Keratinocyte (primary cell): ENCODE data around the gene HLA-E. TPM values are rescaled to one million over a fixed set of nuclear protein-coding genes. Genes with fewer than 3 reads are reported as not detected.

Source experiments
- DNase-seq: peaks from one replicate; pipeline ENCODE4 v3.0.0-alpha.2; 2011; ENCODE audit warnings: low read depth, missing footprints, low spot score
- FAIRE-seq: peaks from 2 replicates; lab custom pipeline; 2011; peaks lifted over from hg19 to GRCh38; lab: Jason Lieb, UNC
- H2AFZ ChIP-seq: 2 replicates; pipeline ENCODE4 v1.6.0; 2012; ENCODE audit warnings: low read length, control low read depth, inconsistent platforms; ENCODE audit not compliant: control insufficient read depth
- H3K27ac ChIP-seq: 2 replicates; pipeline ENCODE4 v1.5.1; 2011; ENCODE audit warnings: low read length; ENCODE audit not compliant: control insufficient read depth, insufficient read depth
- H3K27me3 ChIP-seq: 3 replicates; pipeline ENCODE4 v1.6.0; 2011; ENCODE audit warnings: low read length; ENCODE audit not compliant: control insufficient read depth, insufficient read depth; ENCODE audit errors: extremely low read depth
- H3K36me3 ChIP-seq, 2 experiments: 2 replicates in 1 of 2; 3 replicates in 1 of 2; pipeline ENCODE4 v1.5.1; 2011; ENCODE audit warnings: low read length in 2 of 2, mild to moderate bottlenecking in 1 of 2; ENCODE audit not compliant: control insufficient read depth in 2 of 2, insufficient read depth in 2 of 2; ENCODE audit errors: extremely low read depth in 1 of 2
- H3K4me1 ChIP-seq: 3 replicates; pipeline ENCODE4 v1.5.1; 2011; ENCODE audit warnings: low read length; ENCODE audit not compliant: control insufficient read depth, insufficient read depth; ENCODE audit errors: extremely low read depth
- H3K4me2 ChIP-seq: 3 replicates; pipeline ENCODE4 v1.6.0; 2011; ENCODE audit warnings: low read depth, low read length; ENCODE audit not compliant: control insufficient read depth, insufficient read depth; ENCODE audit errors: extremely low read depth
- H3K4me3 ChIP-seq, 3 experiments: fragments of 200-600 bp in 1 of 3; sonication (generic) in 1 of 3; 2 replicates in 2 of 3; 3 replicates in 1 of 3; pipeline ENCODE4 v1.5.1; 2011 to 2016; ENCODE audit warnings: low read length in 3 of 3, mild to moderate bottlenecking in 3 of 3, control low read depth in 2 of 3, inconsistent platforms in 1 of 3, low read depth in 1 of 3, mixed read lengths in 1 of 3, mixed run types in 1 of 3, moderate library complexity in 1 of 3; ENCODE audit not compliant: control insufficient read depth in 2 of 3, insufficient read depth in 2 of 3; ENCODE audit errors: extremely low read depth in 1 of 3
- H3K79me2 ChIP-seq: 2 replicates; pipeline ENCODE4 v1.6.0; 2012; ENCODE audit warnings: low read length; ENCODE audit not compliant: control insufficient read depth, insufficient read depth
- H3K9ac ChIP-seq: 3 replicates; pipeline ENCODE4 v1.6.0; 2011; ENCODE audit warnings: low read length; ENCODE audit not compliant: control insufficient read depth, insufficient read depth; ENCODE audit errors: extremely low read depth
- H3K9me1 ChIP-seq: 3 replicates; pipeline ENCODE4 v1.6.0; 2011; ENCODE audit warnings: low read length; ENCODE audit not compliant: control insufficient read depth, insufficient read depth; ENCODE audit errors: extremely low read depth
- H3K9me3 ChIP-seq: 2 replicates; pipeline ENCODE4 v1.5.1; 2012; ENCODE audit warnings: low read depth, low read length; ENCODE audit not compliant: control insufficient read depth
- H4K20me1 ChIP-seq: 3 replicates; pipeline ENCODE4 v1.6.0; 2011; ENCODE audit warnings: low read length; ENCODE audit not compliant: control insufficient read depth, insufficient read depth; ENCODE audit errors: extremely low read depth
- CTCF ChIP-seq, 3 experiments: IDR thresholded peaks in 1 of 3; conservative IDR thresholded peaks in 1 of 3; optimal IDR thresholded peaks in 1 of 3; 2 replicates in 2 of 3; 3 replicates in 1 of 3; pipeline versions ENCODE3 to v1.5.1; 2011; ENCODE audit warnings: low read length in 3 of 3, mild to moderate bottlenecking in 3 of 3, moderate library complexity in 2 of 3, control low read depth in 1 of 3, inconsistent platforms in 1 of 3; ENCODE audit not compliant: insufficient read depth in 2 of 3; ENCODE audit errors: extremely low read depth in 1 of 3
- EZH2 ChIP-seq: IDR thresholded peaks from one replicate; pipeline ENCODE4 v1.6.1; 2012; ENCODE audit warnings: inconsistent platforms, mild to moderate bottlenecking, low read length, moderate library complexity
- dilution Hi-C: fragments of 300-500 bp; cut with MboI; formaldehyde crosslinking; loops from one replicate; pipeline ENCODE4 v1.7.0; 2020; ENCODE audit warnings: low sequenced_read_pairs; ENCODE audit not compliant: extremely low pct_ligation_motif_present
- polyA plus RNA-seq, 5 experiments: library from polyadenylated mRNA; depleted of rRNA in 3 of 5; stranded (reverse) in 3 of 5; stranded (forward) in 1 of 5; unstranded in 1 of 5; fragments of >200 nt; gene quantifications; 1 replicate in 1 of 5; 2 replicates in 3 of 5; 3 replicates in 1 of 5; pipeline versions ENCODE4 v1.2.1 to v1.2.3, GENCODE V29; 2011 to 2012; ENCODE audit warnings: missing spikeins in 2 of 5, low read depth in 1 of 5, low replicate concordance in 1 of 5

The HLA-E gene
- polyA plus RNA-seq, 1 donor (not counting 4 experiments of a cell fraction or from before 2014, with no cell fraction given) = 108 TPM

DNA sequence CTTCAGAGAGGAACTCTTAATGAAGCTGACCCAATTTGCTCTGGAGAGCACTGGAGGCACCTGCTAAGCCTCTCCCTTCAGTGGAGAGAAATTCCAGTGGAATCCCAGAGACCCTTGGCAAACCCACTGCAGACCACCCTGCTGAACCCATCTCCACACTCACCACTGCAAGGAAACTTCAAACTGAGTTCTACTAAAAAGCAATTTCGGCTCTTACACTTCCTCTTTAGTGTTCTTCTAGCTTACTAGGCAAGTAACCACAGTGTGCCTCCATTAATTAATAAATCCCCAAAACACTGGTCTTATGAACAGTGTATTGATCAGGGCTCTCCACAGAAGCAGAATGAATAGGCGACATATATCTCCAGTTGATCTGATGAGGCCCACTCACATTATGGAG lies 43.0 kb upstream of the HLA-E start:
- H3K4me3 ChIP-seq = no peak overlapping the region
- DNase-seq (no peak), FAIRE-seq (no peak)
- peaks cover 19% of the 10 kb centered on the region for H3K4me1 ChIP-seq
- no peak overlapping the region for H3K4me2 ChIP-seq
- H3K79me2 ChIP-seq = no peaks in the 10 kb centered on the region
- H3K36me3 ChIP-seq = no peaks in the 10 kb centered on the region
- no peaks in the 10 kb centered on the region for H3K9me1 ChIP-seq
- H3K27ac ChIP-seq = no peak overlapping the region
- H4K20me1 ChIP-seq = no peaks in the 10 kb centered on the region
- peaks cover 73% of the 10 kb centered on the region for H3K27me3 ChIP-seq
- no peak overlapping the region for H2AFZ ChIP-seq
- H3K9ac ChIP-seq = no peak overlapping the region
- TF ChIP-seq EZH2 = no peak
- TF ChIP-seq CTCF (optimal IDR thresholded peaks at IDR 0.05 in 1 of 3, IDR thresholded peaks at IDR 0.05 in 1 of 3, conservative IDR thresholded peaks at IDR 0.05 in 1 of 3; ENCODE audit: extremely low read depth in 1 of 3, insufficient read depth in 2 of 3, low read length in 3 of 3) = no peak
- dilution Hi-C loops = no loop called here
- H3K9me3 ChIP-seq = no peaks in the 10 kb centered on the region

GRCh38 chr6:30447237-30447636 lies 42.1 kb upstream of the HLA-E start:
- no peak overlapping the region for H2AFZ ChIP-seq
- H4K20me1 ChIP-seq = no peaks in the 10 kb centered on the region
- H3K9me3 ChIP-seq = no peaks in the 10 kb centered on the region
- dilution Hi-C loops = no loop called here
- peaks cover 22% of the 10 kb centered on the region for H3K4me1 ChIP-seq
- no peaks in the 10 kb centered on the region for H3K9me1 ChIP-seq
- H3K27me3 ChIP-seq = peaks cover 82% of the 10 kb centered on the region
- H3K4me2 ChIP-seq = no peak overlapping the region
- H3K36me3 ChIP-seq = no peaks in the 10 kb centered on the region
- TF ChIP-seq EZH2 = no peak
- peak; percentile 32 to 54 (median 40) for TF ChIP-seq CTCF (optimal IDR thresholded peaks at IDR 0.05 in 1 of 3, IDR thresholded peaks at IDR 0.05 in 1 of 3, conservative IDR thresholded peaks at IDR 0.05 in 1 of 3; ENCODE audit: extremely low read depth in 1 of 3, insufficient read depth in 2 of 3, low read length in 3 of 3)
- H3K79me2 ChIP-seq = no peaks in the 10 kb centered on the region
- DNase-seq = no peak
- H3K4me3 ChIP-seq = no peak overlapping the region
- no peak for FAIRE-seq
- no peak overlapping the region for H3K9ac ChIP-seq
- no peak overlapping the region for H3K27ac ChIP-seq
